WTC11 (cell line): ENCODE measurements around the gene WDR83.

Experiments used
- ATF1 ChIP-seq: sonication (generic); formaldehyde crosslinking; IDR thresholded peaks from 2 replicates; pipeline ENCODE4 v1.8.1; 2023; ENCODE audit warnings: mild to moderate bottlenecking, moderate library complexity, missing genetic modification reagents
- ATF3 ChIP-seq: sonication (generic); formaldehyde crosslinking; conservative IDR thresholded peaks from 2 replicates; pipeline ENCODE4 v1.8.1; 2022; ENCODE audit warnings: mild to moderate bottlenecking, missing genetic modification reagents
- ATF6 ChIP-seq: sonication (generic); formaldehyde crosslinking; IDR thresholded peaks from 2 replicates; pipeline ENCODE4 v1.8.1; 2023; ENCODE audit warnings: mild to moderate bottlenecking, missing genetic modification reagents
- CBFB ChIP-seq: sonication (generic); formaldehyde crosslinking; IDR thresholded peaks from 2 replicates; pipeline ENCODE4 v1.8.1; 2022; ENCODE audit warnings: mild to moderate bottlenecking, low read depth, missing genetic modification reagents
- CTCF ChIP-seq: fragments of 200-600 bp; IDR thresholded peaks from 2 replicates; pipeline ENCODE4 v1.8.0; 2022; ENCODE audit warnings: antibody characterized with exemption
- E2F1 ChIP-seq: sonication (generic); formaldehyde crosslinking; IDR thresholded peaks from 2 replicates; pipeline ENCODE4 v1.8.0; 2022; ENCODE audit warnings: mild to moderate bottlenecking, missing genetic modification reagents
- ETV6 ChIP-seq: sonication (generic); formaldehyde crosslinking; IDR thresholded peaks from 2 replicates; pipeline ENCODE4 v1.8.1; 2022; ENCODE audit warnings: mild to moderate bottlenecking, missing genetic modification reagents
- IRF2 ChIP-seq: sonication (generic); formaldehyde crosslinking; IDR thresholded peaks from 2 replicates; pipeline ENCODE4 v1.8.0; 2022; ENCODE audit warnings: low read depth, missing genetic modification reagents, borderline replicate concordance
- NFATC4 ChIP-seq: fragments of 250-450 bp; sonication (Bioruptor Pico); IDR thresholded peaks from 2 replicates; pipeline ENCODE4 v1.9.0; 2021; ENCODE audit warnings: mild to moderate bottlenecking
- NFE2L1 ChIP-seq: sonication (generic); formaldehyde crosslinking; IDR thresholded peaks from 2 replicates; pipeline ENCODE4 v1.8.1; 2023; ENCODE audit warnings: missing genetic modification reagents
- NR1H2 ChIP-seq: sonication (generic); formaldehyde crosslinking; IDR thresholded peaks from 2 replicates; pipeline ENCODE4 v1.9.0; 2021; ENCODE audit warnings: mild to moderate bottlenecking, moderate library complexity, missing genetic modification reagents
- NR2C2 ChIP-seq: sonication (generic); formaldehyde crosslinking; IDR thresholded peaks from 2 replicates; pipeline ENCODE4 v1.8.0; 2022; ENCODE audit warnings: mild to moderate bottlenecking, missing genetic modification reagents
- TCF7 ChIP-seq: sonication (generic); formaldehyde crosslinking; IDR thresholded peaks from 2 replicates; pipeline ENCODE4 v1.8.0; 2022; ENCODE audit warnings: mild to moderate bottlenecking, low read depth, missing genetic modification reagents, moderate library complexity
- ZNF263 ChIP-seq: sonication (generic); formaldehyde crosslinking; IDR thresholded peaks from 2 replicates; pipeline ENCODE4 v1.8.1; 2022; ENCODE audit warnings: low read depth, mild to moderate bottlenecking, moderate library complexity, missing genetic modification reagents

- TF ChIP-seq NFE2L1 (CRISPR knock-in tag) (no peak), NR2C2 (CRISPR knock-in tag) (no peak), CBFB (no peak), ZNF263 (CRISPR knock-in tag) (no peak), ATF3 (CRISPR knock-in tag) (no peak), NFATC4 (CRISPR knock-in tag) (no peak), NR1H2 (CRISPR knock-in tag) (no peak), CTCF (no peak), ETV6 (CRISPR knock-in tag) (no peak), ATF6 (CRISPR knock-in tag) (no peak), ATF1 (CRISPR knock-in tag) (no peak), E2F1 (no peak), IRF2 (CRISPR knock-in tag) (no peak), TCF7 (CRISPR knock-in tag) (no peak)
These were observed 10.3 kb downstream of the WDR83 start for GRCh38 chr19:12676928-12677327.
